SU-DHL-6 (cell line): ENCODE data around the gene SRGN.

Experiments used
- H2AFZ ChIP-seq: fragments of 200-600 bp; sonication (generic); 2 replicates; pipeline ENCODE4 v1.6.1; 2014; ENCODE audit warnings: low read depth, mild to moderate bottlenecking, moderate library complexity, mixed read lengths, antibody characterized with exemption, low read length; ENCODE audit not compliant: severe bottlenecking
- H3F3A ChIP-seq: fragments of 200-600 bp; shearing (Covaris generic); 2 replicates; pipeline ENCODE4 v1.6.0; 2016; ENCODE audit warnings: antibody characterized with exemption, mild to moderate bottlenecking; ENCODE audit not compliant: insufficient read depth
- H3K27ac ChIP-seq: fragments of 200-600 bp; sonication (generic); 2 replicates; pipeline ENCODE4 v1.5.1; 2016; ENCODE audit warnings: low read depth, mild to moderate bottlenecking, low read length, moderate library complexity, mixed read lengths
- H3K27me3 ChIP-seq: fragments of 200-600 bp; sonication (generic), shearing (Covaris generic); 2 replicates; pipeline ENCODE4 v1.6.0; 2014; ENCODE audit warnings: mild to moderate bottlenecking, low read length
- H3K36me3 ChIP-seq: fragments of 200-600 bp; sonication (generic); 2 replicates; pipeline ENCODE4 v1.6.1; 2014; ENCODE audit warnings: mild to moderate bottlenecking, low read length, mixed read lengths
- H3K4me2 ChIP-seq: fragments of 300-600, 200-600 bp; shearing (Covaris generic), sonication (generic); 2 replicates; pipeline ENCODE4 v1.6.0; 2014; ENCODE audit warnings: low read length, low read depth, mild to moderate bottlenecking; ENCODE audit not compliant: poor library complexity, severe bottlenecking
- H3K4me3 ChIP-seq: fragments of 200-600 bp; sonication (generic); 2 replicates; pipeline ENCODE4 v1.5.1; 2014; ENCODE audit warnings: antibody characterized with exemption, low read length, mild to moderate bottlenecking, mixed read lengths; ENCODE audit not compliant: insufficient read depth, poor library complexity, severe bottlenecking
- H3K79me2 ChIP-seq: fragments of 200-600 bp; sonication (generic); 2 replicates; pipeline ENCODE4 v1.6.1; 2014; ENCODE audit warnings: mild to moderate bottlenecking, low read length, moderate library complexity; ENCODE audit not compliant: insufficient read depth
- H3K9ac ChIP-seq: fragments of 200-600 bp; sonication (generic); 2 replicates; pipeline ENCODE4 v1.7.0; 2014; ENCODE audit warnings: mild to moderate bottlenecking, low read length
- H3K9me2 ChIP-seq: fragments of 200-600 bp; sonication (generic); replicated peaks from 2 replicates; pipeline ENCODE4 v1.6.1; 2014; ENCODE audit warnings: low read length; ENCODE audit not compliant: insufficient read depth
- H3K9me3 ChIP-seq: fragments of 200-600 bp; sonication (generic); 2 replicates; pipeline ENCODE4 v1.6.1; 2014; ENCODE audit warnings: low read length, mixed read lengths; ENCODE audit not compliant: insufficient read depth
- H4K20me1 ChIP-seq: fragments of 200-600 bp; sonication (generic); 2 replicates; pipeline ENCODE4 v1.6.1; 2014; ENCODE audit warnings: low read depth, mild to moderate bottlenecking, antibody characterized with exemption, low read length, moderate library complexity, mixed read lengths
- CTCF ChIP-seq: fragments of 200-600 bp; sonication (generic); IDR thresholded peaks from one replicate; pipeline ENCODE4 v1.5.1; 2017; ENCODE audit warnings: antibody characterized with exemption, mild to moderate bottlenecking, low read length, moderate library complexity; ENCODE audit not compliant: insufficient read depth, poor library complexity, severe bottlenecking
- EZH2phosphoT487 ChIP-seq: fragments of 200-600 bp; sonication (generic), shearing (Covaris generic); conservative IDR thresholded peaks from 2 replicates; pipeline ENCODE4 v1.6.1; 2018; ENCODE audit warnings: mild to moderate bottlenecking, antibody characterized with exemption, low read length, moderate library complexity, mixed read lengths

Gene SRGN

GRCh38 chr10:69073736-69074364 lies 14.1 kb upstream of the SRGN start:
- Histone ChIP-seq H3K4me3 (no peak overlapping the region), H3K4me2 (no peak overlapping the region), H3K27ac (no peak overlapping the region), H3K36me3 (no peaks in the 10 kb centered on the region), H3F3A (no peaks in the 10 kb centered on the region), H3K27me3 (no peaks in the 10 kb centered on the region), H3K79me2 (no peaks in the 10 kb centered on the region), H4K20me1 (no peaks in the 10 kb centered on the region), H2AFZ (no peak overlapping the region), H3K9me2 (no peaks in the 10 kb centered on the region), H3K9me3 (no peaks in the 10 kb centered on the region), H3K9ac (no peak overlapping the region)
- TF ChIP-seq EZH2phosphoT487 (no peak), CTCF (no peak)

DNA sequence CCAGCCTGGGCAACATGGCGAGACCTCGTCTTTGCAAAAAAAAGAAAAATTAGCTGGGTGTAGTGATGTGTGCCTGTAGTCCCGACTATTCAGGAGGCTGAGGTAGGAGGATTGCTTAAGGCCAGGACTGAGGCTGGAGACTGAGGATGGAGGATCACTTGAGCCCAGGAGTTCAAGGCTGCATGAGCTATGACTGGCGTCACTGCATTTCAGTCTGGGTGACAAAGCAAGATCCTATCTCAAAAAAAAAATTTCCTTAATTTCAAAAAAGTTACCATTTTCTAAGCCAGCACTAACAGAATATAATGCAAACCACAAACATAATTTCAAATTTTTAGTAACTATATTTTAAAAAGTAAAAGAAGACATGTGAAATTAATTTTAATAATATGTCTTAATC lies 13.4 kb upstream of the SRGN start:
- no peak overlapping the region for H2AFZ ChIP-seq
- no peaks in the 10 kb centered on the region for H3F3A ChIP-seq
- no peaks in the 10 kb centered on the region for H3K9me3 ChIP-seq
- H3K27ac ChIP-seq = no peak overlapping the region
- H3K9me2 ChIP-seq = no peaks in the 10 kb centered on the region
- no peak overlapping the region for H3K4me2 ChIP-seq
- H3K36me3 ChIP-seq = no peaks in the 10 kb centered on the region
- H3K4me3 ChIP-seq = no peak overlapping the region
- H3K27me3 ChIP-seq = no peaks in the 10 kb centered on the region
- H3K9ac ChIP-seq = no peak overlapping the region
- no peaks in the 10 kb centered on the region for H4K20me1 ChIP-seq
- no peaks in the 10 kb centered on the region for H3K79me2 ChIP-seq
- TF ChIP-seq EZH2phosphoT487 (no peak), CTCF (no peak)

DNA sequence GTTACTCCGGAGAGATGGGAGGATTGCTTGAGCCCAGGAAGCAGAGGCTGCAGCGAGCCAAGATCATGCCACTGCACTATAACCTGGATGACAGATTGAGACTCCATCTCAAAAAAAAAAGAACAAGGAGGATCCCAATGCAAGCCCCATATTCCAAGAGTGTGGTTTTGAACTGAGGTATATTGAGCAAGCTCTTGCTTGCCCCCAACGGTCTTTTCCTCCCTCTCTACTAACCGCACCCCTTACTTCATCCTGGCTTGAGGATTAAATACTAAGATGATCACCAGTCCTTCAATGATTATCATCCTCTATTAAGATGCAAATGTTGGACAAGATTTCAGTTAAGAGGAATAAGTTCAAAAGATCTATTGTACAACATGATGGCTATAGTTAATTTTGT lies 12.5 kb upstream of the SRGN start:
- Histone ChIP-seq H3K4me3 (no peak overlapping the region), H3F3A (no peaks in the 10 kb centered on the region), H3K9ac (no peak overlapping the region), H3K27ac (no peak overlapping the region), H4K20me1 (no peaks in the 10 kb centered on the region), H3K27me3 (no peaks in the 10 kb centered on the region), H3K36me3 (no peaks in the 10 kb centered on the region), H3K79me2 (no peaks in the 10 kb centered on the region), H2AFZ (no peak overlapping the region), H3K9me3 (no peaks in the 10 kb centered on the region), H3K9me2 (no peaks in the 10 kb centered on the region), H3K4me2 (no peak overlapping the region)
- TF ChIP-seq EZH2phosphoT487 (no peak), CTCF (no peak)
